HG02610 (cell line): ENCODE data around the gene NAP1L5.

Source experiments
- ATAC-seq: cut with Tn5 transposase; IDR thresholded peaks from one replicate; pipeline ENCODE4 v1.9.1; 2021; ENCODE audit warnings: mild to moderate bottlenecking, moderate library complexity; ENCODE audit not compliant: unreplicated experiment

Gene NAP1L5

DNA sequence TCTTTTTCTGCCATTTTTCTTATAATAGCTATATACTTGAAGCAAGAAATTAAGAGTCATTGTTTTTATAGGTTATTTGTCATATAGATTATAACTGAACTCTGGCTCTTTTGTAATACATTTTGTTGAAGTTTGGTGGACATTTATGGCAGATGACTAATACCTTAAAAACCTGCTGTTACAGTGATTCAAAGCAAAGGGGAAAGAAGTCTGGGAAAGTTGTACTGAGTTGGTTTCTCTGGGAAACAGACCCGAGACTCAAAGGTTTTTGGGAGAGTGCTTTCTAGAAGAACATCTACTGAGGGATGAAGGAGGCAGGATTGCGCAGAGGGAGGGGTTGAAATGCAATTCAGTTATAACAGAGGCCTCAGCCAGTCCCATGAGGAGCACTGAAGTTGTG, 35.9 kb downstream of the NAP1L5 start:
- no peak for ATAC-seq

DNA sequence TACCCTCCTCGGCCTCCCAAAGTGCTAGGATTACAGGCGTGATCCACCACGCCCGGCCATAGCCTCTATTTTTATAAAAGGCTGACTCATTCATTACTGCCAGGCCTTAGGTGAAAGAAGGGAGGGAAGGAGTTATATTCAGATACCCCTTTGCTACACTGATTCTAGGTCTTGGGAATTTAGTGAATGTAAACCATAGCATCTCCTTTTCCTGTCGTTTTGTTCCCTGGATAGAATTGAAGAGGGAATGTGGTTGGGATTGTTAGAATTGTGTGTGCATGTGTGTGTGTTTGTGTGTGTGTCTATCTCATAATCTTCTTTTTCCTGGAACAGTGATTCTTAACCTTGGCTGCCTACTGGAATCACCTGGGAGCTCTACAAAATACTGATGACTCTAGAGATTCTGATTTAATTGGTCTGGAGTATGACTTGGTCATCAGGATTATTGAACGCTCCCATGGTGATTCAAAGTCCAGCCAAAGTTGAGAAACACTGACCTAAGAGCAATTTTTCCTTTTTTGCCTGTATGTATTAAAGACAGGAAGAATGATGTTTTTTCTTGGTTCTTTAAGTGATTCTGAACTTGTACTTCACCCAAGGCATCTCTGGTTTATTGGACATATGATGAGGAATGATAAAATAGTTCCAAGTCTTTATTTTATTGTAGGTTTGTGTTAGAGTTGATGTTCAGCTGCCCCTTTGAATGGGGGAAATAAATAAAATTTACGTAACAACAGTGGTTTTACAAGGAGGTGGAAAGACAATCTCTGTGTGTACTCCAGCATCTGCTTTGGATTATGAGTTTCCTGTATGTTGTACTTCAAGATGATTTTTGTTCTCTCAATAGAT, 37.0 kb downstream of the NAP1L5 start:
- ATAC-seq: no peak

DNA sequence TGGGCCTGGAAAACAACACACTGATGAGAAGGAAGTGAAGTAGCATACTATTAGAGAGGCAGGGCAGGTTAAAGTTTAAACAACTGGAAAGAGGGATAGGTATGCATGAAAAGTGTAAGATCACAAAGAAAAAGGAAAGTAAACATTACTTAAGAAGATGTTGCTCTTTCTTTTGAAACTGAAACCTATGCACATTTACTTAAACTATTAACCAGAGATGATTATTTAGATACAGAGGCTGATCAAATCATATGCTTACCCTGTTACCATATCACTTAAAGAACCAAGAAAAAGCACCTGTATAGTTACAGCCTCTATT, 37.8 kb downstream of the NAP1L5 start:
- ATAC-seq: no peak

DNA sequence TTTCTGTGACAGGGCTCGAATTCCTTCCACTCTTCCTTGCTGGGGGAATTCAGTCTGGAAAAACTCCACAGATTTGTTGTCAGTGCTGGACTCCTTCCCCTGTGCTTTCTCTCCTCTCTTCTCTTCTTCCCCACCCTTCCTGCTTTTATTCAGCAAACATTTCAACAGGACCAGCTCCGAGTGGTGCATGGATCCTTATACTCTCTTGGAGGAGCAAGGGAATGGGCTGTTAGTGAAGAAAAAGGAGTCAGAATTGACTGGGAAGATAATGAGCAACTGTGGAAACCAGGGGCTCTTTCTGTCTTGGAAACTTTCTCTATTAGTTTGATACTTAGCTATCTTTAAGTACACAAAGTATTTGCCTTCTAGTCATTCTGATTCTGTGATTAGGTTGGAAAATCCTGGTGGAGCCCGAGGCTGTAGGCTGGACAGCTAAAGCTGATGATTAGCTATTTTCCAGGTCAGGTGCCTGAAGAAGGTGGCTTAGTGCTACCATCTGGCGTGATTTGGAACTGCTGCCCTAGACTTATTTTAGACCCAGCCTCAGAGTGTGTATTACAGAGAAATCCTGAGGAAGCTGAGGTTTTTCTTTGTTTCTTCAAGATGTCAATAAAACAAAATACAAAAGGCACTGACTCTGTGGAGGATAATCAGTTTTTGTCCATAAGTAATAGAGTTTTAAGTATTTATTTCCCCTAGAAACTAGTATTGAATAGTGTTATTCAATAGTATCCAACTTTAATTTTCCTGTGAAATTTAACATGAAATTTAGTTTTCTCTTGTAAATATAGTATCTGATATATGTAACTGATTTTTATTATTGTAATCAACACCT, 38.4 kb downstream of the NAP1L5 start:
- ATAC-seq: peak; percentile 89

DNA sequence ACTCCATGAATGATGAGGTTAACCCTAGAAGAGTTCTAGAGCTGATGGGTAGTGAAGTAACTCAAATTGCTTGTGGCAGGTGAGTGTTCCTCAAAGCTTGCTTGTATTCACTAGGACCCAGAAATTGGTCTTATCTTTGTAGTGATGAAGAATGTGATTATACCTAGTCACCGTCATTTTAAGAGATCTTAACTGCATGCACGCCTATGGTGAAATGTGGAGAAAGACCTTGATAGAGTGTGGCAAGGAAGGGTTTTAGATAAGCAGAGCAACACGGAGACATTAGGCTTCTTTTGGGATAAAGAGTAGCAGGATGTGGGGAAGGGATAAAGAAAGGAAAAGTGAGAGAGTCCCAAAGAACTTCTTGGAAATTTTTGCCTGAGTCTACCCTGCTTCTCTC, 42.4 kb downstream of the NAP1L5 start:
- ATAC-seq: no peak

DNA sequence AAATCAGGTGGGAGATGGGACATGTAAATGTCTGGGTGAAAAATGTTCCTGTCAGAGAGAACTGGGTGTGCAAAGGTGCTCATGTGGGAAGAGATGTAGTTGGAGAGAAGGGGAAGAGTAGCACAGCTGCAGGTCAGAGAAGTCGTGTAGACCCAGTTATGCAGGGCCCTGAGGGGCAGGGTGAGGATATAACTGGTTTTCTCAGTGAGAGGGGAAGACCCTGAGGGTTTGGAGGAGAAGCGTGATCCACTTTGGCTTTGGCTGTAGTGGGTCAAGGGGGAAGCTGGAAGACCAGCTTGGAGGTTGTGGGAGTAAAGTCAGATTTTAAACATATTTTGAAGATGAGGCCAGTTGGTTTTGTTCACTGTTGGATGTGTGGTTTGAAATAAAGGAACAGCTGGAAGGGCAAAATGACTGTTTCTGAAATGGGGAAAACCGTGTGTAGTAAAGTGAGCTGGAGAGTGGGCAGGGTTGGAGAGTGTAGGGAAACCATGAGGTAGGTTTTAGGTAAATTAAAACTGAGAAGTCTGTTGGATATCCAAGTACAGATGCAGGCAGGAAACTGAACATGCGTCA, 44.2 kb downstream of the NAP1L5 start:
- ATAC-seq: no peak

DNA sequence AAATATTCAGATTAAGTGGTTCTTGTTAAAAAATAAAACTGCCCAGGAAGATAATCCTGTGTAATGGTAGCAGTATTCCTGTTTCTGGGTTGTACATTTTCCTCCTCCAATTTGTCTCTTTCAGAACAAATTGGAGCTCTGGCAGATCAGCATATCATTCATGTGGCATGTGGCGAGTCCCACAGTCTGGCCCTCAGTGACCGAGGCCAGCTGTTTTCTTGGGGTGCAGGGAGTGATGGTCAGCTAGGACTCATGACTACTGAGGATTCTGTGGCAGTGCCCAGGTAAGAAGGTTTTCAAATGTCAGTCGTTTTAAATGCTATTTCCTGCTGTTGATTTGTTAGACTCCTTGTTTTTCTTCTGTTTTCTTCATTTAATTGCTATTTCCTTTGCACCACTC, 47.9 kb downstream of the NAP1L5 start:
- no peak for ATAC-seq

DNA sequence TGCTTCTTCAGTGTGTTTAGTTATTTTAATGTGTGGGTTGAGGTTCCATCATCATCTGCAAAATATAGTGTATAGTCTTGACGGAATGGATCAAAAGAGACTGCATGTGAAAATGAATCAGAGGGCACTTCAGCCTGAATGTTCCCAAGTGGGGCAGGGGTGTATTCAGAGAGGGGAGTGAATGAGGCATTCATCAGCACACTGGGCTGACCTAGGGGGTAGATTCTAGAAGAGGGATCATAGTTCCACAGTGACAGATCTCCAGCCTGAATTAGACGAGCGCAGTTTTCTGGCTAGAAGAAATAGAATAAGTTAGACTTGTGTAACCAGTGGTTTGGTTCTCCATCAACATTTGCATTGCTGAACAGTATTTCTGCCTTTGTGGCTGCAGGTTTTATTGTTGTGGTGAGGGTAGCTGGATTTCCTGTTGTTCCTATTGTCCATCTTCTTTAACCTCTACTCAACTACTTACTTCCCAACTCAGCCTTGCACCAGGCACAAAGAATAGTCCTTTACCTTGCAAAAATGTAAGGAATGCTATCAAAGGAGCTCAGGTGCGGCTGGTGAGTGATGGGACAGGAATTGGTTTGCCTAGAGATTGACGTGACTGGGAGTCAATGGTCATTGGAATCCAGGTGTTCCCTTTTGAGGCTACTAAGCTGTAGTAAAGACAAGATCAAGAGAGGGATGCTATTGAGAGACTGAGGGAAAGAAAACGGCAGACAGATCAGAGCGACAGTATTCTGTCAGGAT, 50.9 kb downstream of the NAP1L5 start:
- no peak for ATAC-seq

DNA sequence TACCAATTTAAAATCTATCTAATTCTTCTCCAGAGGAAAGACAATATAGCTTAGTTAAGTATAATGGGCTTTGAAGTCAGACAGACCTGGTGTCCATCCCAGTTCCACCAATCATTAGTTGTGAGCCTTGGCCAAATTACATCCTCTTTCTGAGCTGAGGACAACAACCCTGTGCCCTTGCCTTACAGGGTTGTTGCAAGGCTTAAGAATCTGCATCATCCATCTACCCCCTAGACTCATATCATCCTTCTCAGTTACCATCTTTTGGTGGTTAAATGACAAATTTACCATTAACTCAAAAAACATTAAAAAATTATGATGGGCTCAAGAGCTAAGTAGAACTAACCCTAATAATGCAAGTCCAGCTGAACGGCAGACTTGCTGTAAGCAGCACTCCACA, 51.6 kb downstream of the NAP1L5 start:
- ATAC-seq: no peak
